ENCODE measurements around the gene CAGE1.
"Not testable (repeated sequence)": the region's sequence is repeated elsewhere in the genome, so short reads cannot be mapped to it uniquely, and the experiment has no call there.

CAGE1 gene

DNA sequence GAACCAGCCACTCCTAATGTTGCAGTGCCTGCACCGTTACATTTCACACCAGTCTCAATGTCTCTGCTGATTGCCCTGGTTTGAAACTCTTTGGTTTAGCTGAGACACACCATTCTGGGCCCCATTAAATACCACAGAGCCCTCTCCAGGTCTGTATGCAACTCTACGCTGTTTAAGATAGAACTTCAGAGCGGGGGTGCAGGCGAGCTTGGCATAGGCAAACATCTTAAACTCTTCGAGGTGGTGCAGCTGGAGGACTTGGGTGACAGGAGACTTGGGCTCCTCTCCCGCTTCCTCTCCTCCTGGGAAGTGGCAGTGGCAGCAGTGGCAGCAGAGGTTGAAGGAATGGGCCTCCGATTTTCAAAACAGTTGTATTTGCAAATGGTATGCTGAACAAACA, 58.1 kb downstream of the CAGE1 start:
- no peak overlapping the region for H3K4me3 ChIP-seq (ENCODE audit: low read depth, low read length)
- no peak for DNase-seq (ENCODE audit: low read depth)
- TF ChIP-seq, protein P1, sequence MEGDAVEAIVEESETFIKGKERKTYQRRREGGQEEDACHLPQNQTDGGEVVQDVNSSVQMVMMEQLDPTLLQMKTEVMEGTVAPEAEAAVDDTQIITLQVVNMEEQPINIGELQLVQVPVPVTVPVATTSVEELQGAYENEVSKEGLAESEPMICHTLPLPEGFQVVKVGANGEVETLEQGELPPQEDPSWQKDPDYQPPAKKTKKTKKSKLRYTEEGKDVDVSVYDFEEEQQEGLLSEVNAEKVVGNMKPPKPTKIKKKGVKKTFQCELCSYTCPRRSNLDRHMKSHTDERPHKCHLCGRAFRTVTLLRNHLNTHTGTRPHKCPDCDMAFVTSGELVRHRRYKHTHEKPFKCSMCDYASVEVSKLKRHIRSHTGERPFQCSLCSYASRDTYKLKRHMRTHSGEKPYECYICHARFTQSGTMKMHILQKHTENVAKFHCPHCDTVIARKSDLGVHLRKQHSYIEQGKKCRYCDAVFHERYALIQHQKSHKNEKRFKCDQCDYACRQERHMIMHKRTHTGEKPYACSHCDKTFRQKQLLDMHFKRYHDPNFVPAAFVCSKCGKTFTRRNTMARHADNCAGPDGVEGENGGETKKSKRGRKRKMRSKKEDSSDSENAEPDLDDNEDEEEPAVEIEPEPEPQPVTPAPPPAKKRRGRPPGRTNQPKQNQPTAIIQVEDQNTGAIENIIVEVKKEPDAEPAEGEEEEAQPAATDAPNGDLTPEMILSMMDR (IDR thresholded peaks at IDR 0.05; ENCODE audit: low read depth, low read length) = no peak
- TF ChIP-seq, protein P2, sequence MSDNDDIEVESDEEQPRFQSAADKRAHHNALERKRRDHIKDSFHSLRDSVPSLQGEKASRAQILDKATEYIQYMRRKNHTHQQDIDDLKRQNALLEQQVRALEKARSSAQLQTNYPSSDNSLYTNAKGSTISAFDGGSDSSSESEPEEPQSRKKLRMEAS (IDR thresholded peaks at IDR 0.05; ENCODE audit: low read depth, low read length) = no peak
- TF ChIP-seq POLR2A (IDR thresholded peaks at IDR 0.05; ENCODE audit: extremely low read depth, insufficient read length) = no peak
- TF ChIP-seq MYC (IDR thresholded peaks at IDR 0.05; ENCODE audit: low read depth, low read length) = no peak

DNA sequence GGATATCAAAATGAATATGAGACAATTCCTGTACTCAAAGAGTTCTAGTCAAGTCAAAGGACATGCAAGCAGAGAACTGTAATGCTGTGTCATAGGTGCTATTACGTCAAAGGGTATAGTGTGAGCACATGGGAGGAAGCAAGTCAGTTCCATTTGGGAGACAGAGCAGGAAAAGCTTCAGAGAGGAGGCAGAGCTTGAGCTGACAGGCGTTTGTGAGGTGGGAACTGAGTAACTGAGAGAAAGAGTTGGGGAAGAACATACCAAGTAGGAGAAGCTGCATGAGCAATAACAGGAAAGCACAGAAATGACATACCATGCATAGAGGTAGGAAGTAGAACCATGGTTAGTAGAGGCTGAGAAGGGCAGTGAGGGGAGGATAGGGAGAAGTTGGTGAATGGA, 61.3 kb downstream of the CAGE1 start:
- peak; percentile 42; the same call in 1 of the 2 replicates for TF ChIP-seq MYC (IDR thresholded peaks at IDR 0.05; ENCODE audit: low read depth, low read length)
- TF ChIP-seq, protein P1 (IDR thresholded peaks at IDR 0.05; ENCODE audit: low read depth, low read length) = no peak
- H3K4me3 ChIP-seq (ENCODE audit: low read depth, low read length) = no peak overlapping the region
- peak; percentile 48 for DNase-seq (ENCODE audit: low read depth)

DNA sequence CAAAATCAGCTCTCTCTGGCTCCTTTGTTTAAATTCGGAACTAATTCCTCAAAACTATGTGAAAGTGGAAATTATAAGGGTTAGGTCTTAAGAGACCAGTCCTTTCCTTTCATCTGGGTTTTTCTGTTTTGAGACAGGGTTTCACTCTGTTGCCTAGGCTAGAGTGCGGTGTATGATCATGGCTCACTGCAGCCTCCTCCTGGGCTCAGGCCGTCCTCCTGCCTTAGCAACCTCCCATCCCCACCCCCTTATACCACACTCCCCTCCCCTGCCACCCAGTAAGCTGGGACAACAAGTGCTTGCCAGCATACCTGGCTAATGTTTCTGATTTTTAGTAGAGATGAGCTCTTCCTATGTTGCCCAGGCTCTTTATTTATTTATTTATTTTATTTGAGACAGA, 63.8 kb downstream of the CAGE1 start:
- no peak for DNase-seq (ENCODE audit: low read depth)
- H3K4me3 ChIP-seq (ENCODE audit: low read depth, low read length) = no peak overlapping the region
- TF ChIP-seq MYC (IDR thresholded peaks at IDR 0.05; ENCODE audit: low read depth, low read length) (no peak), POLR2A (IDR thresholded peaks at IDR 0.05; ENCODE audit: extremely low read depth, insufficient read length) (no peak)
- TF ChIP-seq, protein P2 (IDR thresholded peaks at IDR 0.05; ENCODE audit: low read depth, low read length) = no peak
- TF ChIP-seq, protein P1 (IDR thresholded peaks at IDR 0.05; ENCODE audit: low read depth, low read length) = no peak

DNA sequence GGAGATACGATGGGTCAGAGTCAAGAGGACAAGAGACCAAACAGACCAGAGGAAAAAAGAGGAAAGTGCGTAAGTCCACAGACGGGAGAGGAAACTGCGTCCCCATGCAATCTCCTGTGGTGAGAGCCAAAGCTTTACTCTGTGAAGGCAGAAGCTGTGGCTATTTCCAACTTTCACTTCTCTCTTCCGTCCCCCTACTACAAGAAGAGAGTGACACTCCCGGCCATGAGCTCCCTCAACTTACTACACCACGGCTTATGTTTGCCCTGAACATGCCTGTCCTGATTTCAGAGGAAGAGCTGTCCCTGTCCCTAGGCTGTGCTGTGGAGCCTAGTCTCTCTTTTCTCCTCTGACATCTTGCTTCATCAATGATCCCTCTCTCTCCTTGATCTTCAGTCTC, 65.0 kb downstream of the CAGE1 start:
- TF ChIP-seq MYC (IDR thresholded peaks at IDR 0.05; ENCODE audit: low read depth, low read length) (peak; percentile 20; the same call in 1 of the 2 replicates), POLR2A (IDR thresholded peaks at IDR 0.05; ENCODE audit: extremely low read depth, insufficient read length) (no peak)
- DNase-seq (ENCODE audit: low read depth) = peak; percentile 90
- H3K4me3 ChIP-seq (ENCODE audit: low read depth, low read length) = peak overlapping the region; percentile 46

DNA sequence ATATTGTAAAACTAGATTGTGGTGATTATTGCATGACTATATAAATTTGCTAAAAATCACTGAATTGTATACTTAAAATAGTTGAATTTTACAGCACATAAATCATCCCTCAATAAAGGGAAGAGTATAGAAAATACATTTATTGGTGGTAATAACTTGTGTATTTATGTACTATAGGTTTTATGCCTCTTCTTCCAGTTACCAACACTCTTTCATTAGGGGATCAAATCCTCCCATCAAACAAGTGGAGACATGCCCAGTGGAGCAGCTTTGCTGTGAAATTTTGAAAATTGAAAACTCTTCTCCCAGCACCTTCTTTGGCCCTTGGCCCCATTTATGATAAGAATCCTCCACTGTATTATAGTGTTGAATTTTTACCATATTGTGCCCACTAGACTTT, 66.5 kb downstream of the CAGE1 start:
- TF ChIP-seq, protein P1 (IDR thresholded peaks at IDR 0.05; ENCODE audit: low read depth, low read length) = no peak
- no peak for TF ChIP-seq MYC (IDR thresholded peaks at IDR 0.05; ENCODE audit: low read depth, low read length)
- TF ChIP-seq POLR2A (IDR thresholded peaks at IDR 0.05; ENCODE audit: extremely low read depth, insufficient read length) = no peak
- TF ChIP-seq, protein P2 (IDR thresholded peaks at IDR 0.05; ENCODE audit: low read depth, low read length) = no peak
- no peak for DNase-seq (ENCODE audit: low read depth)
- H3K4me3 ChIP-seq (ENCODE audit: low read depth, low read length) = no peak overlapping the region

DNA sequence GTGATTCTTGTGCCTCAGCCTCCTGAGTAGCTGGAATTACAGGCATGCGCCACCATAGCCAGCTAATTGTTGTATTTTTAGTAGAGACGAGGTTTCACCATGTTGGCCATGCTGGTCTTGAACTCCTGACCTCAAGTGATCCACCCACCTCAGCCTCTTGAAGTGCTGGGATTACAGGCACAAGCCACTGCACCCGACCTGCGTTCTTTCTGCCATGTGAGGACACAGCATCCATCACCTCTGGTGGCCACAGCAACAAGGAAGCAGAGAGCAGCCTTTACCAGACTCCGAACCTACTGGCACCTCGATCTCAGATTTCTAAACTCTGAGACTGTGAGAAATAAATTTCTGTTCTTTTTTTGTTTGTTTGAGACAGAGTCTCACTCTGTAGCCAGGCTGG, 67.7 kb downstream of the CAGE1 start:
- not testable (repeated sequence) for DNase-seq (ENCODE audit: low read depth); H3K4me3 ChIP-seq (ENCODE audit: low read depth, low read length)

DNA sequence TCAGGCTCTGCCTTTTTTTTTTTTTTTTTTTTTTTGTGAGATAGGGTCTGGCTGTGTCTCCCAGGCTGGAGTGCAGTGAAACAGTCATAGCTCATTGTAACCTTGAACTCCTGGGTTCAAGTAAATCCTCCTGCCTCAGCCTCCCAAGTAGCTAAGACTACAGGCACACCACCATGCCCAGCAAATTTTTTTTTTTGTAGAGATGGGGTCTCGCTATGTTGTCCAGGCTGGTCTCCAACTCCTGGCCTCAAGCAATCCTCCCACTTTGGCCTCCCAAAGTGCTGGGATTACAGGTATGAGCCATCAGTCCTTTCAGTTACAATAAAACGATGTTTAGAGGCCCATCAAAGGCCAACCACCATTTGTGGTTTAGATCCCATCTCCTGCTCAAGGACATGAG, 70.1 kb downstream of the CAGE1 start:
- H3K4me3 ChIP-seq (ENCODE audit: low read depth, low read length); DNase-seq (ENCODE audit: low read depth): not testable (repeated sequence)

DNA sequence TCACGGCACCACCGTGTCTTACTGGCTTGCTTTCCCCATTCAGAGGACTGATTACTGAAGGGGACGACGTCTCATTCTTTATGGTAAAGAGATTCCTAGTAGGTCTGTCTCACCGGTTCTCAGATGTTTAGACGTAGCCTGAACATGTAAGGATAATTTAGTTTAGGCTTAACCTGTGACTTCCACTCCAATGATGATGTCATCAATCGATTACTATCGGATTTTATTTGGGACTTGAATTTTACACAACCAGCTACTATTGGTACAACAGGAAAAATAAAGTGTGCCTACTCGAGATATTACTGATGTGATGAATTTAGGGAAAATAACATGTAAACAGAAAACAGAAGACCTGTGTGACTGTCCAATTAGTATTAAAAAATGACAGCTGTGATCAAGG, 72.0 kb downstream of the CAGE1 start:
- no peak overlapping the region for H3K4me3 ChIP-seq (ENCODE audit: low read depth, low read length)
- DNase-seq (ENCODE audit: low read depth) = no peak
- TF ChIP-seq, protein P2 (IDR thresholded peaks at IDR 0.05; ENCODE audit: low read depth, low read length) = no peak
- TF ChIP-seq MYC (IDR thresholded peaks at IDR 0.05; ENCODE audit: low read depth, low read length) = no peak
- TF ChIP-seq, protein P1 (IDR thresholded peaks at IDR 0.05; ENCODE audit: low read depth, low read length) = no peak
- TF ChIP-seq POLR2A (IDR thresholded peaks at IDR 0.05; ENCODE audit: extremely low read depth, insufficient read length) = no peak
